Stimulated activated CD8-positive, alpha-beta memory T cell treated with anti-CD3 and anti-CD28 coated beads, Interleukin-12 subunit alpha, Interleukin-12 subunit beta, amount 100 ng/mL, for 1 hour (primary cell): ENCODE measurements around the gene SYNPR.
"Not testable (repeated sequence)": the region's sequence is repeated elsewhere in the genome, so short reads cannot be mapped to it uniquely, and the experiment has no call there.

Experiments
- DNase-seq: peaks from one replicate; pipeline ENCODE4 v3.0.0-alpha.2; 2020; ENCODE audit warnings: low read depth

The SYNPR gene

DNA sequence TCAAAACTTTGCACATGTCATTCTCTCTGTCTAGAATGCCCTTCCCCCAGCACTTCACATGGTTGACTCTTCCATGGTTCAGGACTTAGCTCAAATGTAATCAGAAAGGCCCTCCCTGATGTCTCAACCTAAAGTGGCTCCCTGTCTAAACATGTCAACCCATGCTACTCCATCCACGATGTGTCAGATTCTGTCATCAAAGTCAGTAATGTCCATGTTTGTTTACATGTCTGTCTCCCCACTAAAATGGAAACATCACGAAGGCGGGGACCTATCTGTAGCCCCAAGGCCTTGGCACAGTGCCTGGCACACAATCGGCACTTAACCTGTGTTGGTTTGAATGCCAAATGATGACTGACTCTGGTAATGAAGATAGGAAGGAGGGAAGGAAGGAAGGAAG lies 353.6 kb downstream of the SYNPR start:
- no peak for DNase-seq

DNA sequence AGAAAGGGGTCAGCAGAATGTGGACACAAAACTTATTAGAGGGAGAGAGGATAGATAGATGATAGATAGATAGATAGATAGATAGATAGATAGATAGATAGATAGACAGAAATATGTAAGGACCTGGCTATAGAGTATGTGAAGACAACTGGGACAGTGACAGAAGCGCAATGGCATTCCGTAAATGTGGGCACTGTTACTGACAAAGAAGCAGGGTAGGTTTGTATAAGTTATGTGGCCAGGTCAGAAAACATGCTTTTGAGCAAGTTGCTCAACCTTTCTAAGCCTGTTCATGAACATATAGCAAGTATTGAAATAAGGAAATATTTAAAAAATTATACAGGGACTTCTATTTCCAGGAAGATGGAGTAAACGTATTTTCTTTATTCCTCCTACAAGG lies 357.1 kb downstream of the SYNPR start:
- DNase-seq, result no peak

DNA sequence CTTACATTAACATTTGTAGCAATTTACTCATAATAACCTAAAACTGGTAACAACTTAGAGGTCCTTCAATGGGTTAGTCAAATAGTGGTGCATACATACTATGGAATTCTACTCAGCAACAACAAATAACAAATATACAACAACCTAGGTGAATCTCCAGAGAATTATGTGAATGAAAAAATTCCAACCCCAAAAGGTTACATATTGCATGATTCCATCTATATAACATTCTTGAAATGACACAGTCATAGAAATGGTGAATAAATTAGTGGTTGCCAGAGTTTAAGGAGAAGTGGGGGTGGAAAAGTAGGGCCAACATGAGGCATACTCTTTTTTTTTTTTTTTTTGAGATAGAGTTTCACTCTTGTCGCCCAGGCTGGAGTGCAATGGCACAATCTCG lies 361.7 kb downstream of the SYNPR start:
- no peak for DNase-seq

DNA sequence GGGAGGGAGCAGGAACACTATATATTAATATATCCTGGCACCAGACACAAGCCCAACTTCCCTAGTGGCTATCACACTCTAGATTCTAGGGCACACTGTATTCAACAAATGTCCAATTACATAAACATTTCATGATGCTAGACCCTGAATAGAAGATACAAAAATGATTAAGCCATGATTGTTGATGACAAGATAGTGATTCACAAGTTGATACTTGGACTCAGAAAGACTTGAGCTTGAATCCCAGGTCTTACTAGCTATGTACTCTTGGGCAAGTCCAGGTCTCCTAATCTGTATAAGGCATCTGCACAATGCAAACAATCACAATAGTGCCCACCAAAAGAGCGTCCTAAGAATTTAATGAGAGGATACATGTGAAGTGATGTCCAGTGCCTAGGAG lies 364.4 kb downstream of the SYNPR start:
- no peak for DNase-seq

GRCh38 chr3:63644212-63644797 lies 366.2 kb downstream of the SYNPR start:
- no peak for DNase-seq

GRCh38 chr3:63644928-63645781 lies 367.0 kb downstream of the SYNPR start:
- not testable (repeated sequence) for DNase-seq

GRCh38 chr3:63652066-63652725 lies 374.1 kb downstream of the SYNPR start, which contains the start of gene SNTN:
Gene SNTN, plus strand, starts transcription at chr3:63652675. Its CDS starts 13 bp downstream, at chr3:63652688.
- no peak for DNase-seq

- no peak for DNase-seq
Measured at GRCh38 chr3:63654211-63654610, 376.1 kb downstream of the SYNPR start.

DNA sequence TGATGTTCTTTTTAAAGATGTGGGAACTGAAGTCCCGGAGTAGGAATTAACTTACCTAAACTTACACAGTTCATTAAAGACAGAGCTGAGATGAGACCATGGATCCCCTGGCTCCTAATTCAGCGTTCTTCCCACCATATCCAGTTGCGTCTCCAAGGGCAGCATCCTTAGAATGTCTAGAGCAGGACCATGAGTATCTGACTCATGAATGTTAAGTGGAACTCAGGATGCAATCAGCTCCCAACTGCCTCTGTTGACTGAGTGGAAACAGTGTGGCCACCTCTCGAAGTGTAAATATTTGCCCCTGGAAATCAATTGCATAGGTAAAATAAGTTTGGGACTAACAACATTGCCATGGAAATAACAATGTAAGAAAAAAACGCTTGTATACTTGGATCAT lies 376.8 kb downstream of the SYNPR start:
- DNase-seq, result no peak

DNA sequence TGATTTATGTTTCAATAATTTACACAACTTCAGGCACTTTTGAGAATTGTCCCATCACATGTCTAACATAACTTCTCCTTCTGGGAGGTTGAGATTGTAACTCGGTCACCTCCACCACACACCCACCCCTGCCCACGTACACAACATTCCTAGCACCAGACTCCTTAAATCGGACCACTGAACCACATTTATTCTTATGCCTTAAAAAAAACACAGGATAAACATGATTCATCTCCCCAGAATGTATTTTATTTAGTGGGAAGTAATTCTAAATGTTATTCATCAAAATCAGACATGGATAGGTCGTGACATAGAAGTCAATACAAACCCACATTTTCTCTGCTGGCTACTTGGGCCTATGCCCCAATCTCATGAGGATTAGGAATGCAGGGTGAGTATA lies 377.4 kb downstream of the SYNPR start:
- no peak for DNase-seq

DNA sequence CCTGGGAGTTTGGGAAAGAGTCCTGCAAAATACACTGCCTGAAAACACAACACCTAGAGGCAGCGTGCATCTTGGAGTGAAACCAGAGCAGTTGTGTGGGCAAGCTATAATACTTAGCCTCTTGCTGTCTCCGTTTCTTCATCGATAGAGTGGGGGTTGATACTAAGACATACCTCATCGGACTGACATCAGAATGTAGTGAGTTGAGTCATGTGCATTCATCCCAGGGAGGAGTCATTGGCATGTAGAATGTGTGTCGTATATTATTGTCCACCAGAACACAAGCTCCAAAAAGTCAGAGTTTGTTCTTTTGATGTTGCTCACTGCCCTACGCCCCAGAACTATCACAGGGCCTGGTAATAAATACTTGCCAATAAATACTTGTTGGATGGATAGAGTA lies 378.7 kb downstream of the SYNPR start:
- DNase-seq, result no peak

DNA sequence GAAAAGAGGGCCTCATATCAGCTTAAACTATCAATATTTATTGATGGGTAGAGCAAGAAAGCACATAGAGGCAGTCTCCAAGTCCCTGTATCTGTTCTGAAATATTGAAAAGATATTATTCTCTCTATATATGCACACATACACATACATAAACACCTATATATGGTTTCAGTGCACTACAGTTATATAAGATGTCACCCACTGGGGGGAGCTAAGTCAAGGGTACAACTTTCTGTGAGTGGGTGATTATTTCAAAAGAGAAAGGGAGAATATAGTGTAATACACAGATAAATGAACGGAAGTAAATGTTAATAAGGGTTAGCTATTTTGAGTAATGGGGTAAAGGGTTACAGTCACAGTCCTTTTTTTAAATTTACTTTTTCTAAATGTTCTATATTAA lies 383.1 kb downstream of the SYNPR start:
- DNase-seq, result no peak

- no peak for DNase-seq
Measured at GRCh38 chr3:63662011-63662410, 383.9 kb downstream of the SYNPR start.

- DNase-seq, result no peak
Measured at GRCh38 chr3:63662500-63662899, 384.4 kb downstream of the SYNPR start.
